ENCODE measurements around the gene ANKRD26.
"Not testable (repeated sequence)": the region's sequence is repeated elsewhere in the genome, so short reads cannot be mapped to it uniquely, and the experiment has no call there.

Gene ANKRD26

GRCh38 chr10:27099916-27100812 is at the start of gene ANKRD26:
Gene ANKRD26 (minus strand): TSS chr10:27100494. CDS start chr10:27100326, 168 bp downstream.
- peak; percentile 97 for DNase-seq

GRCh38 chr10:27147701-27148100 is 47.4 kb upstream of the ANKRD26 start:
- no peak for DNase-seq

GRCh38 chr10:27145937-27146336 is 45.6 kb upstream of the ANKRD26 start:
- DNase-seq = no peak

- DNase-seq = no peak
Measured at GRCh38 chr10:27143686-27144085, 43.4 kb upstream of the ANKRD26 start.

- no peak for DNase-seq
Measured at GRCh38 chr10:27138277-27138676, 38.0 kb upstream of the ANKRD26 start.

GRCh38 chr10:27134371-27134770 is 34.1 kb upstream of the ANKRD26 start:
- DNase-seq = no peak

- no peak for DNase-seq
Measured at GRCh38 chr10:27108165-27108564, 7.9 kb upstream of the ANKRD26 start.

- no peak for DNase-seq
Measured at GRCh38 chr10:27104919-27105318, 4.6 kb upstream of the ANKRD26 start.

GRCh38 chr10:27100813-27101347 is 586 bp upstream of the ANKRD26 start:
- DNase-seq = no peak

GRCh38 chr10:27099448-27099847 is 846 bp downstream of the ANKRD26 start:
- no peak for DNase-seq

- no peak for DNase-seq
Measured at GRCh38 chr10:27088119-27089044, 11.9 kb downstream of the ANKRD26 start.

GRCh38 chr10:27072436-27073114 is 27.7 kb downstream of the ANKRD26 start:
- no peak for DNase-seq

GRCh38 chr10:27068217-27068891 is 31.9 kb downstream of the ANKRD26 start:
- DNase-seq = no peak

- DNase-seq = no peak
Measured at GRCh38 chr10:27065084-27065483, 35.2 kb downstream of the ANKRD26 start.

GRCh38 chr10:27052656-27053055 is 47.6 kb downstream of the ANKRD26 start:
- no peak for DNase-seq

GRCh38 chr10:27045247-27045646 is 55.0 kb downstream of the ANKRD26 start:
- DNase-seq = not testable (repeated sequence)

GRCh38 chr10:27041196-27041595 is 59.1 kb downstream of the ANKRD26 start:
- no peak for DNase-seq

- no peak for DNase-seq
Measured at GRCh38 chr10:27038168-27038567, 62.1 kb downstream of the ANKRD26 start.

- DNase-seq = no peak
Measured at GRCh38 chr10:27035163-27035562, 65.1 kb downstream of the ANKRD26 start.

- DNase-seq = no peak
Measured at GRCh38 chr10:27030060-27030459, 70.2 kb downstream of the ANKRD26 start.

- no peak for DNase-seq
Measured at GRCh38 chr10:27022048-27022447, 78.2 kb downstream of the ANKRD26 start.

- no peak for DNase-seq
Measured at GRCh38 chr10:27020243-27020642, 80.1 kb downstream of the ANKRD26 start.
